GM19397 (cell line): ENCODE data around the gene PDE4D.

Source experiments
- ATAC-seq: cut with Tn5 transposase; IDR thresholded peaks from one replicate; pipeline ENCODE4 v1.9.1; 2021; ENCODE audit warnings: mild to moderate bottlenecking, moderate library complexity; ENCODE audit not compliant: unreplicated experiment

PDE4D gene

DNA sequence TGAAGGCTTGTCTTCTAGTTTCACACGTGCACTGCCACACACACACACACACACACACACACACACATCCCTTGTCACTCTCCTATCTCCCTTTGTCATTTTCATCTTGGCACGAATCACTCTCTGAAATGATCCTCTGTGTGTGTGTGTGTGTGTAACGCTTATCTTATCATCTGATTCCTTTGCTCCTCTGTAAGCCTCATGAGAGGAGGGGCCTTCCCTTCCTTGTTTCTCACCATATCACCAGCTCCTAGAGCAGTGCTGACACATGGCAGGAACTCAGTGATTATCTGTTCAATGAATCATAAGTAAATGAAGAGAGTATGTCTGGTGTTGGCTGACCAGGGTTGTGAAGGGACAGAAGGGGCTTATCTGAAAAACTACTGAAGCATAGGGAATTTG lies 53.3 kb downstream of the PDE4D start:
- ATAC-seq: no peak

GRCh38 chr5:59838989-59839388 lies 54.5 kb downstream of the PDE4D start:
- ATAC-seq: no peak

DNA sequence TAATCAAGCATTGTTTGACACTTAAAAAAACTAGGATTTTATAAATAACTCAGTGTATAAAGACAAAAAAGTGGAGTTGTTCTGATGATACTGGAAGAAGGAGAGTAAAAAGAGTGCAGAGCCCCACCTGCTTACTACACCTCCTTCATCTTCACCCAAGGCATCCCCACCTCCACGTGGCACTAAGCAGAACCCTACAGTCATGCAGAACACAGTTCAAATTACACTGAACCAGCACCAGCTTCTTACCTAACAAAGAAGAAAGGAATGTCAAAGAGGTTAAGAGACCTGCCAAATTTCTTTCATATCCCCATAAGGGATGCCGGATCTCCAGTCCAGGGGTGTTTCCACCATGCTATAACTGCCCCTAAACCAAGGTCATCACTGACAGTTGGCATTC lies 55.5 kb downstream of the PDE4D start:
- ATAC-seq: no peak

DNA sequence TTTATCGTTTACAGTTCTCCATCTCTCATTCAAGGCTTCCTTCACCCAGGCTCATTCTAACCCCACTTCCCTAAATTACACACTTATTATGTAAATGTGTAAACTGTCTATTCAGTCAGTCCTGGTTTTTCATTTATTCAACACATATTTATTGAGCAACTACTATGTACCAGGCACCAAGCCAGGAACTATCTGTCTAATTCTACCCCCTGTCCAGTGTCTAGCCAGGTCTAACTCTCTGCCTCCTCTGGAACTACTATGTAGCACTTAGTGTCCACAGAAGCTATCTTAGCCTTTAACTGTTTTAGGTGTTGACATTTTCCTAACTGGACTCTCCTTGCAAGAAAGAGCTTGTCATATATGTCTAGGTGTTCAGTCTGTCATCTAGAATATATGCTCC lies 56.5 kb downstream of the PDE4D start:
- ATAC-seq: no peak

DNA sequence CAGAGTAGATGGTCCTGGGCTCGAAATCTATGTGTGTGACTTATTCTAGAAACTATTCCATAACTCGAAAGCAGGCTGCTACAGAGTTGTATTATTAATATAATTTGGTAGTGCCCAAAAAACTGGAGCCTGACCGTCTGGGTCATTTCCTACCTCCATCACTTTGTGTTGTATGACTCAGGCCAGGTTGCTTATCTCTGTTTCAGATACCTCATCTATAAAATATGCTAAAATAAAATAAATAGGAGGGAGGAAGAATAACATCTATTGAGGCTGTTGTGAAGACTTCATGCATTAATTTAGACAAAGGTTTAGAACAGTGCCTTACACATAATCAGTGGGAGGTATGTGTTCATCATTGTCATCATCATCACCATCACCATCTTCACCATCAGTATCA lies 57.7 kb downstream of the PDE4D start:
- no peak for ATAC-seq

- no peak for ATAC-seq
These were observed 60.1 kb downstream of the PDE4D start for GRCh38 chr5:59833448-59833847.

DNA sequence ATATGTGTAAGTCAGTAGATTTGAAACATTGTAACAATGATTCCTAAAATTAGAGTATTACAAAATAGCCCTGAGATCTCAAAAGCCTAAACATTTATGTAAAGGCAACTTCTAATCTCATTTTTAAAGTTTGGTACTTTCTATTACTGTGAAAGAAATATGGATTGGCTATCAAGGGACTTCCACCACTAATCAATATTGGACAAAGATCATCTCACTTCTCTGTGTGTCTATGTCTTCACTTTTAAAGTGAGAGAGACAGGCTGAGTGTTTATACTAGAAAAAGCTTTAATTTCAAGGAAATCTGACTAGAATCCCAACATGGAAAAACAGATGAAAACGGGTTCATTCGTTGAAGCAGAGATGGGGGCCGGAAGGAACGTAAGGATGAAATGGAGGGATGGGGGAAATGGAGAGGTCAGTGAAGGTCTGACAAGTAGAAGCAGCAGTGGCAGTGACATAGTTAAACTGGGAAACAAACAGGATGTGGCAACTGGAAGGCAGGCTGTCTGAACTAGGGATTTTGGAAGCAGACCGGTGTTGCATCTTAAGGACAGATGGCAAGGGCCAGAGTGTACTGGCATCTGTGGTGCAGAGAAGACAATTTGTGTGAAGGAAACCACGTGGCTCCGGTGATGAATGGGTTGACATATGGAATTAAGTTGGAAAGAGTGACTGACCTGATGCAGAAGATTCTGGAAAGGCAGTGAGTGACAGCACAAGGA lies 60.8 kb downstream of the PDE4D start:
- ATAC-seq: no peak

DNA sequence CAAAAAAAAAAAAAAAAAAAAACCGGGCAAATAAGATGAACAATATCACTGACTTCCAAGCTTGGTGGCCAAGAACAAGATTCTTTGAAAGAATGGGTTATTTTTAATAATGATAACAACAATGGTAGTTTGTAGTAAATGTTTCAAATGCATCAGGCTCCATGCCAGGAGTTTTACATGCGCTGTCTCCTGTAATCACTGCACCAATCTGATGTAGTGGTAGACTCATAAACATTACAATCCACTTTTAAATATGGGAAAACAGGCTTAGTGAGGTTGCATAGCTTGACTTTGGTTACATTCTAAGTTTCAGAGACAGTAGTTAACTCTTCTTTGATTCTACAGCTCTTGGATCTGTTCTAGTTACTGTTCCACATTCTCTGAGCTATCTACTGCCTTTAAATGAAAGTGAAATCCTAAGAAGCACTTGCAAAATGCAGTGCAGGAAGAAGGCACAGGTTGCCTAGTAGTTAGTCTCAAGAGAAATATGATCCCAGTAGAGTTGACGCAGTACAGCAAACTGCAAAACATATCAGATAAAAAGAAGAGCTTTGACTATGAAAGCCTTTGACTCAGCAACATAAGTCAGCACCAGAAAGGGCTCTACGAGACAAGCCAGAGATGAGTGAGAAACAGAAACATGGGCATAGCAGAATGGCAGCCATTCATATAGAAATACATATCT lies 62.1 kb downstream of the PDE4D start:
- ATAC-seq: no peak

DNA sequence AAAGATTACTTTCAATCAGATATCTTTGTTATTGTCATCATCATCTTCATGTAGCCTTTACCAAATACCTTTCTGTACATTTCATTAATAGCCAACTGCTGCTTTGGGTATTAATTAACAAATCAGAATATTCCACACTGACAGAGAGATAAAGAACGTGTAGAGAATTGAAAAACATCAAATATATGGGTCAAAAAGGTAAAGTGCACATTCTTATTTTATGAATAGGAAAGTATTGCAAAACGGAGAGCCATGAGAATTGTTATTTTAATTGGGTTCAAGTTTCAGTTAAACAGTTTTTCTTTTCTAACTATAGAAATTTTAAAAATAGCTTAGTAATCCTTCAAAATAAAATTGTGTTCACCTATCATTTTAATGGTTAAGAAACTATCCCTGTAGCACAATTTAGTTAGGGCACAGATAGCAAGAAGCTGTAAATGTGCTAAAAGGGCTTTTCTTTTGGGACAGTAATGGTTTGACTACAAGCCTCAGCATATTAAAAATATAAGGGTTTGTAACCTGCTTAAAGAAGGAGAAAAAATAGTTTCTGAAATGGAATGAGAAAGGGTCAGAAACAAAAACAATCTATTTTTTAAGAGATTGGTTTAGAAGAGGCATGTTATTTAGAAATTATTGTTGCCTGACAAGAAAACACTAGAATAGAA lies 62.9 kb downstream of the PDE4D start:
- ATAC-seq: no peak

GRCh38 chr5:59829922-59830321 lies 63.6 kb downstream of the PDE4D start:
- ATAC-seq: no peak

DNA sequence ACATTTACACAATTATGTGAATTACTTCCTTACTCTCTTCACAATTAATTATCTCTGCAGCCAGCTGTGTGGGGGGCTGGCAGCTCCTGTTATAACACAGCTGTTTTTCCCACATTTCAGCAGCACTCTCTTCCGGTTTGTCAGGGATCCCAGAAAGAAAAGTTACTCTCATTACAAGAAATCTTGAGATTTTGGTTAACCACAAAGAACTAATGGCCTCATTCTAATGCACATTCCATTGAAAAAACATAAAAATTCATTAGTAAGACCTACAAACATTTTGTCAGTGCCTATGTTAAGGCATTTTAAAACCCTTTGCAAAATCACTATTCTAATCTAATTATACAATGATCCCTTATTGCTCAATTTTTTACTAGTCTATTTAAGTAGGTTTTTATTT lies 64.1 kb downstream of the PDE4D start:
- ATAC-seq: no peak

- ATAC-seq: no peak
These were observed 64.9 kb downstream of the PDE4D start for GRCh38 chr5:59828623-59829022.

GRCh38 chr5:59826996-59827395 lies 66.5 kb downstream of the PDE4D start:
- no peak for ATAC-seq

- no peak for ATAC-seq
These were observed 70.1 kb downstream of the PDE4D start for GRCh38 chr5:59823420-59823819.

- no peak for ATAC-seq
These were observed 73.7 kb downstream of the PDE4D start for GRCh38 chr5:59819806-59820205.

- ATAC-seq: no peak
These were observed 76.0 kb downstream of the PDE4D start for GRCh38 chr5:59817536-59817935.

- no peak for ATAC-seq
These were observed 76.7 kb downstream of the PDE4D start for GRCh38 chr5:59816654-59817300.

- no peak for ATAC-seq
These were observed 79.0 kb downstream of the PDE4D start for GRCh38 chr5:59814537-59814872.

GRCh38 chr5:59813761-59814536 lies 79.6 kb downstream of the PDE4D start:
- ATAC-seq: no peak

GRCh38 chr5:59810041-59810440 lies 83.5 kb downstream of the PDE4D start:
- ATAC-seq: no peak

DNA sequence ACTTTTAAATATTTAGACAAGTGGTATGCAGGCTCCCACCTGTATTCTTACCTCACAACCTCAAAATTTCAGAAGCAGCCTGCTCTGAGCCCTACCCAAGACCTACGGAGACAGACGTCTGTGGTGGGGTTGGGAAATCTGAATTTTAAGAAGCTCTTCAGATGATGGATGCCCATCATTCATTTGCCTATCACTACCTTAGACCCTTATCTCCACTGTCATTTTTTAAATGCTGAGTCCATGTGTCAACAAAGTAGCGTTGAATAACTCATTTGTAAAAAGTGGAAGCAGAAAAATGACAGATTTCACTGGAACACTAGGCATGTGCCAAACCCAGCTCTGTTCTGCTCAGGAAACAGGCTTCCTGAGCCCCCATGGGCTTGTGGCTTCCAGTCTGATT lies 85.7 kb downstream of the PDE4D start:
- no peak for ATAC-seq
